OCI-LY7 (cell line): ENCODE data around the gene VSIR.

ENCODE experiments used
- EZH2phosphoT487 ChIP-seq: fragments of 200-600 bp; sonication (generic); IDR thresholded peaks from 2 replicates; pipeline ENCODE4 v1.6.1; 2018; ENCODE audit warnings: low read depth, borderline replicate concordance, mild to moderate bottlenecking, mixed run types, antibody characterized with exemption, low read length, moderate library complexity, mixed read lengths
- TF ChIP-seq, protein P1 (sequence below): fragments of 200-600 bp; sonication (generic); conservative IDR thresholded peaks from 2 replicates; pipeline ENCODE4 v1.5.1; 2014; ENCODE audit warnings: mild to moderate bottlenecking, antibody characterized with exemption, low read length, moderate library complexity, mixed read lengths

DNA sequence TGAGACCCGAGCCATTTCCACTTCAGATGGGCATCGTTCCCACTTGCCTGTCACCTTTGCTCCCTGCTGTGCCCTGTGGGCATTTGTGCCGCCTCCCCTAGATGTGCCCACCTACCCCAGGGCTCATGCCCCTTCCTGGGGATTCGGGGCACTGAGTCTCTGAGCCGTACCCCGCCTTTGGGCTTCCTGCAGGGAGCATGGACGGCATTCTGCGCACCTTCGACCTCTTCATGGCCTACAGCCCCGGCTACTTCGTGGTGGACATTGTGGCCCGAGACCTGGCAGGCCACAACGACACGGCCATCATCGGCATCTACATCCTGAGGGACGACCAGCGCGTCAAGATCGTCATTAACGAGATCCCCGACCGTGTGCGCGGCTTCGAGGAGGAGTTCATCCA lies 36.3 kb upstream of the VSIR start:
- TF ChIP-seq, protein P1, sequence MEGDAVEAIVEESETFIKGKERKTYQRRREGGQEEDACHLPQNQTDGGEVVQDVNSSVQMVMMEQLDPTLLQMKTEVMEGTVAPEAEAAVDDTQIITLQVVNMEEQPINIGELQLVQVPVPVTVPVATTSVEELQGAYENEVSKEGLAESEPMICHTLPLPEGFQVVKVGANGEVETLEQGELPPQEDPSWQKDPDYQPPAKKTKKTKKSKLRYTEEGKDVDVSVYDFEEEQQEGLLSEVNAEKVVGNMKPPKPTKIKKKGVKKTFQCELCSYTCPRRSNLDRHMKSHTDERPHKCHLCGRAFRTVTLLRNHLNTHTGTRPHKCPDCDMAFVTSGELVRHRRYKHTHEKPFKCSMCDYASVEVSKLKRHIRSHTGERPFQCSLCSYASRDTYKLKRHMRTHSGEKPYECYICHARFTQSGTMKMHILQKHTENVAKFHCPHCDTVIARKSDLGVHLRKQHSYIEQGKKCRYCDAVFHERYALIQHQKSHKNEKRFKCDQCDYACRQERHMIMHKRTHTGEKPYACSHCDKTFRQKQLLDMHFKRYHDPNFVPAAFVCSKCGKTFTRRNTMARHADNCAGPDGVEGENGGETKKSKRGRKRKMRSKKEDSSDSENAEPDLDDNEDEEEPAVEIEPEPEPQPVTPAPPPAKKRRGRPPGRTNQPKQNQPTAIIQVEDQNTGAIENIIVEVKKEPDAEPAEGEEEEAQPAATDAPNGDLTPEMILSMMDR: no peak
- no peak for TF ChIP-seq EZH2phosphoT487
